Hindlimb muscle (tissue), 1 donor: ENCODE measurements around the gene BIRC7. TPM values are rescaled to one million over a fixed set of nuclear protein-coding genes. Genes with fewer than 3 reads are reported as not detected.

ENCODE experiments used
- DNase-seq: peaks from one replicate; pipeline ENCODE4 v3.0.0-alpha.2; 2013
- polyA plus RNA-seq: library from polyadenylated mRNA; unstranded; fragments of 120-200 nt; gene quantifications from one replicate; pipeline ENCODE4 v1.2.1, GENCODE V29; 2013; ENCODE audit not compliant: insufficient read length

BIRC7 gene
- polyA plus RNA-seq, 1 donor: not detected

- no peak for DNase-seq
Observed at GRCh38 chr20:63226042-63226943, 9.4 kb upstream of the BIRC7 start.

GRCh38 chr20:63227260-63227659 is 8.4 kb upstream of the BIRC7 start:
- no peak for DNase-seq

- no peak for DNase-seq
Observed at GRCh38 chr20:63228806-63229205, 6.9 kb upstream of the BIRC7 start.

- DNase-seq: peak; percentile 76
Observed at GRCh38 chr20:63230800-63231268, 4.9 kb upstream of the BIRC7 start.

- DNase-seq: no peak
Observed at GRCh38 chr20:63232235-63233060, 3.3 kb upstream of the BIRC7 start.

GRCh38 chr20:63233061-63233344 is 2.7 kb upstream of the BIRC7 start:
- no peak for DNase-seq

- no peak for DNase-seq
Observed at GRCh38 chr20:63233924-63234323, 1.8 kb upstream of the BIRC7 start.

GRCh38 chr20:63234693-63235398 is 859 bp upstream of the BIRC7 start:
- no peak for DNase-seq

- DNase-seq: no peak
Observed at GRCh38 chr20:63236116-63236837, 572 bp downstream of the BIRC7 start.

GRCh38 chr20:63238031-63238430 is 2.3 kb downstream of the BIRC7 start:
- no peak for DNase-seq

- no peak for DNase-seq
Observed at GRCh38 chr20:63238514-63239125, 2.9 kb downstream of the BIRC7 start.

GRCh38 chr20:63239431-63239830 is 3.7 kb downstream of the BIRC7 start:
- DNase-seq: no peak

GRCh38 chr20:63240004-63240403 is 4.3 kb downstream of the BIRC7 start:
- DNase-seq: no peak

GRCh38 chr20:63241272-63241671 is 5.6 kb downstream of the BIRC7 start:
- DNase-seq: no peak

GRCh38 chr20:63242736-63243135 is 7.0 kb downstream of the BIRC7 start:
- DNase-seq: no peak

- no peak for DNase-seq
Observed at GRCh38 chr20:63243604-63244247, 8.0 kb downstream of the BIRC7 start.

- DNase-seq: no peak
Observed at GRCh38 chr20:63244468-63244867, 8.8 kb downstream of the BIRC7 start.

GRCh38 chr20:63246490-63247288 is 11.0 kb downstream of the BIRC7 start:
- DNase-seq: no peak

GRCh38 chr20:63247671-63248228 is 12.0 kb downstream of the BIRC7 start:
- DNase-seq: no peak
